ENCODE data around the gene UBC. TPM values are rescaled to one million over a fixed set of nuclear protein-coding genes. Genes with fewer than 3 reads are reported as not detected.

The UBC gene
- total RNA-seq, 1 experiment from 2014 or later = 523 TPM

DNA sequence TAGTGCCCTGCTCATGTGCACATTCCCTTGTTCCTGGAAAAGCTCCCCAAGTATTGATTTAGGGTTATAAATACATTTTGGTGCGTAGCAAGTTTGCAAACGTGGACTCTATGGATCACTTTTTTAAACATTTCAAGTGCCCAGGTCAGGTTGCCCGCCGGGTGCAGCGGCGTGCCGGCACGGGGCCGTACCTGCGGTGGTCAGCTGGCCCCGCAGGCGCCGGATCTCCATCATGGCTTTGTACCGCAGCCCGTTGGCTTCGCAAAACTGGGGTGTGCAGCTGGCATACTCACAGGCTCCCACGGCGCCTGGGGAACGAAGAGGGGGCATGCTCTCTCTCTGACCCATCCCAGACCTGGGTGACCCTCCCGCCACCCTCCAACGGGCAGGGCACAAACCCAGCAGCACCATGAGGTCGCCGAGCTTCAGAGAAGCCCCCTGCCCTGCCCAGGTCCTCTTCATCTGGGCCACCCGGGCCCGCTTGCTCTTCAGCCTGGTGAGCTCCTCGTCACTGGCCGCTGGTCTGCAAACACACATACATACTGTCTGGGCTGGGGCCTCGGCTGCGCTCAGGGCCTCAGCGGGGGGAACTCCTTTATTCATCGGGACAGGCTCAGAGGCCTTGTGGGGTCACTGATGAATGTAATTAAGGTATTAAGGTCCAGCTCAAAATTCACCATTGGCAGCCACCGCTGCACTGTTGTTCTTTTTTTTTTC is 39.4 kb upstream of the UBC start:
- Histone ChIP-seq H3K9me3 (ENCODE audit: control insufficient read depth, low read depth, low read length) (no peaks in the 10 kb centered on the region), H3K23me2 (ENCODE audit: insufficient read length, low read depth, low read length, poor library complexity, severe bottlenecking) (no peaks in the 10 kb centered on the region), H3K18ac (ENCODE audit: insufficient read length, low read depth, low read length) (no peak overlapping the region), H3K27me3 (ENCODE audit: insufficient read depth, low read length) (no peaks in the 10 kb centered on the region), H3T11ph (ENCODE audit: low read length) (no peak overlapping the region), H3K14ac (ENCODE audit: insufficient read depth, low read length) (no peak overlapping the region), H2AK5ac (ENCODE audit: insufficient read length, low read length) (no peak overlapping the region), H4K5ac (ENCODE audit: insufficient read length, low read depth, low read length) (no peak overlapping the region), H3K79me1 (ENCODE audit: insufficient read depth, low read depth, low read length, poor library complexity, severe bottlenecking) (no peaks in the 10 kb centered on the region), H2BK120ac (ENCODE audit: low read depth, low read length, poor library complexity, severe bottlenecking) (no peak overlapping the region), H3K4me1 (ENCODE audit: insufficient read depth, low read length) (no peaks in the 10 kb centered on the region), H2BK20ac (ENCODE audit: low read depth, low read length, poor library complexity, severe bottlenecking) (no peak overlapping the region), H4K20me1 (ENCODE audit: control insufficient read depth, insufficient read depth, insufficient read length) (no peaks in the 10 kb centered on the region), H4K8ac (replicated peaks; ENCODE audit: insufficient read length, low read depth, low read length) (no peak overlapping the region), H3K9ac (ENCODE audit: extremely low read depth, insufficient read length, low read length) (no peak overlapping the region), H2BK5ac (ENCODE audit: insufficient read length, low read length) (no peak overlapping the region), H2AFZ (ENCODE audit: low read length) (no peak overlapping the region), H3K4me2 (ENCODE audit: insufficient read depth, insufficient read length, low read length) (no peak overlapping the region), H3K23ac (ENCODE audit: insufficient read length, low read depth, low read length) (no peak overlapping the region), H3K27ac (ENCODE audit: insufficient read length, low read depth, low read length) (no peak overlapping the region), H2BK15ac (ENCODE audit: low read depth, low read length) (no peak overlapping the region), H4K91ac (ENCODE audit: insufficient read length, low read depth, low read length) (no peak overlapping the region), H3K4ac (ENCODE audit: low read depth, low read length) (no peak overlapping the region), H3K79me2 (ENCODE audit: insufficient read depth, low read length) (no peaks in the 10 kb centered on the region), H2BK12ac (ENCODE audit: insufficient read length, low read depth, low read length) (no peak overlapping the region), H3K56ac (ENCODE audit: insufficient read length, low read depth, low read length) (no peak overlapping the region)
- DNase-seq = no peak
- no peak overlapping the region for H3K4me3 Mint-ChIP-seq
- H3K4me1 Mint-ChIP-seq = no peaks in the 10 kb centered on the region
- no peaks in the 10 kb centered on the region for H3K27me3 Mint-ChIP-seq (ENCODE audit: low read depth)
- TF ChIP-seq, protein P1, sequence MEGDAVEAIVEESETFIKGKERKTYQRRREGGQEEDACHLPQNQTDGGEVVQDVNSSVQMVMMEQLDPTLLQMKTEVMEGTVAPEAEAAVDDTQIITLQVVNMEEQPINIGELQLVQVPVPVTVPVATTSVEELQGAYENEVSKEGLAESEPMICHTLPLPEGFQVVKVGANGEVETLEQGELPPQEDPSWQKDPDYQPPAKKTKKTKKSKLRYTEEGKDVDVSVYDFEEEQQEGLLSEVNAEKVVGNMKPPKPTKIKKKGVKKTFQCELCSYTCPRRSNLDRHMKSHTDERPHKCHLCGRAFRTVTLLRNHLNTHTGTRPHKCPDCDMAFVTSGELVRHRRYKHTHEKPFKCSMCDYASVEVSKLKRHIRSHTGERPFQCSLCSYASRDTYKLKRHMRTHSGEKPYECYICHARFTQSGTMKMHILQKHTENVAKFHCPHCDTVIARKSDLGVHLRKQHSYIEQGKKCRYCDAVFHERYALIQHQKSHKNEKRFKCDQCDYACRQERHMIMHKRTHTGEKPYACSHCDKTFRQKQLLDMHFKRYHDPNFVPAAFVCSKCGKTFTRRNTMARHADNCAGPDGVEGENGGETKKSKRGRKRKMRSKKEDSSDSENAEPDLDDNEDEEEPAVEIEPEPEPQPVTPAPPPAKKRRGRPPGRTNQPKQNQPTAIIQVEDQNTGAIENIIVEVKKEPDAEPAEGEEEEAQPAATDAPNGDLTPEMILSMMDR (conservative IDR thresholded peaks at IDR 0.05) = no peak
- no peaks in the 10 kb centered on the region for H3K9me3 Mint-ChIP-seq
- peaks cover 43 to 89% (median 68%) of the 10 kb centered on the region in 3 experiments for H3K36me3 Mint-ChIP-seq (ENCODE audit: insufficient read depth in 1 of 3, low read depth in 3 of 3)
- no CpG with 5 or more reads among the region's 32 CpGs for WGBS (ENCODE audit: extremely low coverage, insufficient read length, low lambda C conversion rate)
- no peak overlapping the region; a peak in 1 of 7 replicates for H3K27ac Mint-ChIP-seq

Data from H9 (cell line).